Lower lobe of right lung (tissue), 2 donors: ENCODE results near the gene EPN1. TPM values are rescaled to one million over a fixed set of nuclear protein-coding genes. Genes with fewer than 3 reads are reported as not detected.
A peak's percentile ranks its signal among the peaks of the same experiment; 100 is the strongest.

Experiments
- ATAC-seq, 2 donors: fragments of 200-7000 bp; cut with Tn5 transposase; one replicate each; pipeline ENCODE4 v1.9.1; 2020 to 2022; ENCODE audit warnings: mild to moderate bottlenecking in 2 of 2, moderate library complexity in 2 of 2
- DNase-seq: peaks from one replicate; pipeline ENCODE4 v3.0.0-alpha.2; 2020
- H3K27ac ChIP-seq: fragments of 200-600 bp; one replicate; pipeline ENCODE4 v1.8.0; 2022
- H3K27me3 ChIP-seq: fragments of 200-600 bp; one replicate; pipeline ENCODE4 v1.8.0; 2022; ENCODE audit warnings: low read depth
- H3K36me3 ChIP-seq: fragments of 200-600 bp; one replicate; pipeline ENCODE4 v1.8.0; 2022; ENCODE audit warnings: mild to moderate bottlenecking
- H3K4me1 ChIP-seq: fragments of 200-600 bp; one replicate; pipeline ENCODE4 v1.8.0; 2022
- H3K4me3 ChIP-seq: fragments of 200-600 bp; one replicate; pipeline ENCODE4 v1.8.0; 2022; ENCODE audit warnings: mild to moderate bottlenecking
- H3K9me3 ChIP-seq: fragments of 200-600 bp; one replicate; pipeline ENCODE4 v1.8.0; 2022
- CTCF ChIP-seq: fragments of 200-600 bp; IDR thresholded peaks from one replicate; pipeline ENCODE4 v1.8.0; 2022; ENCODE audit warnings: antibody characterized with exemption, mild to moderate bottlenecking
- intact Hi-C: fragments of 100-400 bp; cut with DNase I; formaldehyde crosslinking; loops from one replicate; pipeline ENCODE4 v1.11.0; 2022
- total RNA-seq: library from RNA; stranded (reverse); fragmentation: NEBNext Ultra II Directional; extraction: Animal tissue kit (Norgen Biotek cat#: 25700); gene quantifications from one replicate; pipeline ENCODE4 v1.2.1, GENCODE V29; 2021
- donor health status: DM: no; HTN: yes; CAD: no; lungs with severe emphysema.

The EPN1 gene
- total RNA-seq, 1 donor from 2014 or later = 105 TPM

DNA sequence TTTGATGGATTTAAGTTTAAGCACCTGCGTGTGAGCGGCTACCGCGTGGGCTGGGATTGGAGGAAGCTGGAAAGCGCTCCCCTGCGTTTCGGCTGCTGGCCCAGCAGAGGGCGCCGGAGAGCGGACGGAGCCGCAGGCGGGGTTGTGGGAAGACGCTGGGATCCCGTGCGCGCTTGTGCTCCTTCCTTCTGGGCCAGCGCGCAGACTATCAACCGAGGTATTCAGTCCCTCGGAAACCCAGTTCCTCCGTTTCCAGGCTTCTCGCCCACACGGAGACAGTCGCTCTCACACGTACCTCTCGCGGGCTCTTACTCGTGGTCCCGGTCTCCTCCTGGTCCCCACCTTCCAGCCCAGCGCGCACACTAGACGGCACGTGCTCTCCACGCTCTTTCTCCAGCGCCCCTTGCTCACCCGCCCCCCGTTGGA is 28.8 kb downstream of the EPN1 start:
- no peaks in the 10 kb centered on the region for H3K9me3 ChIP-seq
- TF ChIP-seq CTCF = peak; percentile 81
- H3K27ac ChIP-seq = no peak overlapping the region
- H3K36me3 ChIP-seq = peaks cover 16% of the 10 kb centered on the region
- H3K27me3 ChIP-seq = no peaks in the 10 kb centered on the region
- no peak overlapping the region for H3K4me3 ChIP-seq
- H3K4me1 ChIP-seq = no peaks in the 10 kb centered on the region
- peak; percentile 79 to 81 for ATAC-seq
- intact Hi-C loops = no loop called here
- DNase-seq = no peak

DNA sequence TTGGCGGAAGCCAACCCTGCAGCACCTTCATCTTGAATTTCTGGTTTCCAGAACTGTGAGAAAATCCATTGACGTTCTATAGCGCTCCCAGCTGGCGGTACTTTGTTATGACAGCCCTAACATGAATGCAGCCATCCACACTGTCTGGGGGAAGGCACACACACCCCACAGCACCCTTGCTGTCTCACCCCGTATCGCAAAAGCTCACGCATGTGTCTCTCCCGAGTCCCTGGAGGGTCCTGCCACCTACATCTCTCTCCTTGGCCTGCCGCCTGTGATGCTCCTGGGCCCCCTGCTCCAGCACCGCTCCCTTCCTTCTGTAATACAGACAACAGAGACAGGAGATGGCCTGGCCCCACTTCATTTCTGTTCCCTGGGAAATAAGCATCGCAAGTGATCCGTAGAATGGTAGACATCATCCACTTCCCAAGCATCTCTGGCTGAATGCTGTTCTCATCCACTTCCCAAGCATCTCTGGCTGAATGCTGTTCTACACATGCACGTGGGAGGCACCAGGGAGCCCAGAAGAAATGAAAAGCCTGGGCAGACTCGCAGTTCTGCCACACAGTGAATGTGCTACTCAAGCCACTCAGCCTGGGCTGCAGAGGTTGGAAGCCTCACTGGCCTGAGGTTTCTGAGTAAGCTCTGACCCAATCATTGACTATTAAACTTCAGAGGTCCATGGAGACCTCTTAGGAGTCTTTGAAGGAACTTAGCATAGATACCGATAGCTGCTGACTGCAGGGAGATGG is 29.6 kb downstream of the EPN1 start:
- Histone ChIP-seq H3K4me1 (no peaks in the 10 kb centered on the region), H3K4me3 (no peak overlapping the region), H3K27me3 (no peaks in the 10 kb centered on the region), H3K36me3 (peaks cover 10% of the 10 kb centered on the region), H3K27ac (no peak overlapping the region), H3K9me3 (no peaks in the 10 kb centered on the region)
- no peak for TF ChIP-seq CTCF
- ATAC-seq (peak; percentile 34 to 50), DNase-seq (no peak)
- intact Hi-C loops = no loop called here

DNA sequence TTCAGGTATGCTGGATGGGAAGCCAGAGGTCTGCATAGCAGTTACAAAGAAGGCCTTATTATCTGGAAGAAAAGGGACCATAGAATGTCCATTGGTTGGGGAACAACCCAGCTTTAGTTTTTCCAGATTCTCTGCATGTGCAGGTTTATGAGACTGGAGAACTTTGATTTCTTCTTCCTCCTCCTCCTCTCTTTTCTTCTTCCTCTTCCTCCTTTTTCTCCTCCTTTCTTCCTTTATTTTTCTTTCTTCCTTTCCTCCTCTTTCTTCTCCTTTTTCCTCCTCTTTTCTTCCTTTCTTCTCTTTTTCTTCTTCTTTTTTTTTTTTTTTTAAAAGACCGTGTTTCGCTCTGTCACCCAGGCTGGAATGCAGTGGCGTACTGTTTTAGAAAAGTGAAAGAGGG is 30.9 kb downstream of the EPN1 start:
- no peak for DNase-seq
- no peaks in the 10 kb centered on the region for H3K9me3 ChIP-seq
- no peaks in the 10 kb centered on the region for H3K27me3 ChIP-seq
- H3K36me3 ChIP-seq = no peaks in the 10 kb centered on the region
- no peak overlapping the region for H3K4me3 ChIP-seq
- no peak overlapping the region for H3K27ac ChIP-seq
- no peaks in the 10 kb centered on the region for H3K4me1 ChIP-seq
- intact Hi-C loops = no loop called here
- no peak for ATAC-seq
- no peak for TF ChIP-seq CTCF

DNA sequence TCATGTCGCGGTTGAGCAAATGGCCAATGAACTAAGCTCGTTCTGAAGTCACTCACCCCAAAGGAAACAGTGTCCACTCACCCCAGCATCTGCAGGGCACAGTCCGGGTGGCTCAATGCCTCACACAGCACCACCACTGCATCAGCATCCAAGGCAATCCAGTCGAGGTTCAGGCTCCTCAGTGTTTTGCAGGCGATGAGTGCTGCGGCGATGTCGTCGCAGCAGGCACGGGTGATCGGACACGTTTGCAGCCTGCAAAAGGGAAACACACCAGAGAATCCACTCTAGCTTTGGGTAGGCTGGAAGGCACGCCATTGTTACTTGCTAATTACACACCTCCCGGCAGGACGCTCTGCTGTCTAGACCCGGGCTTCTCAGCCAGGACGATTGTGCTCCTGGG is 36.7 kb downstream of the EPN1 start:
- ATAC-seq = no peak
- intact Hi-C loops = no loop called here
- Histone ChIP-seq H3K36me3 (no peaks in the 10 kb centered on the region), H3K9me3 (no peaks in the 10 kb centered on the region), H3K27me3 (peaks cover 20% of the 10 kb centered on the region), H3K27ac (no peak overlapping the region), H3K4me1 (no peaks in the 10 kb centered on the region), H3K4me3 (no peak overlapping the region)
- DNase-seq = no peak
- TF ChIP-seq CTCF = no peak

GRCh38 chr19:55712804-55713631 is 38.0 kb downstream of the EPN1 start:
- no peaks in the 10 kb centered on the region for H3K4me1 ChIP-seq
- intact Hi-C loops = no loop called here
- H3K36me3 ChIP-seq = no peaks in the 10 kb centered on the region
- DNase-seq = no peak
- no peak overlapping the region for H3K27ac ChIP-seq
- no peak for ATAC-seq
- no peak for TF ChIP-seq CTCF
- H3K4me3 ChIP-seq = no peak overlapping the region
- H3K27me3 ChIP-seq = peaks cover 33% of the 10 kb centered on the region
- no peaks in the 10 kb centered on the region for H3K9me3 ChIP-seq
